Measurements from ENCODE around the gene CD300H. TPM values are rescaled to one million over a fixed set of nuclear protein-coding genes. Genes with fewer than 3 reads are reported as not detected.

Gene CD300H
- total RNA-seq (2014; rRNA removed; shearing (Covaris generic)) = not detected in 2 replicates

DNA sequence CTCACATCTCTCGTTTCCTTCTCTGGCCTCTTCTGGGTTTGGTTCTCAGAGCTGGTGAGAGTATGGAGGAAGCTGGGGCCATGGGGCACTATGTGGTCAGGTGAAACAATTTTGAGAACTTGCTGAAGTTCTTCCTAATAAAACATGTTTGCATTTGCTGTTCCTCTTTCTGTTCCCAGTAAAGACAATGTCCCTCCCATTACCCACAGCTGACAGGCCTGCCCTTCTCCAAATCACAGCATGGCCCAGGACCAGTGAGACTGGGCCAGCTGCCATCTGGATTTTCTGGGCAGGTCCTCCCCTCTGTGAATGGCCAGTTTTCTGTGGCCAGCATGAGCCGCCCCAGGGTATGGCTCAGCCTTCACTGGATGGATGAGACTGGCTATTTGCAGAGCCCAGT is at the start of gene CD300H:
TSS of gene CD300H (minus strand) at position 113 of the 400 bp plus-strand sequence.
- DNase-seq (ENCODE audit: low spot score) = peak; percentile 89
- in situ Hi-C loops (cut with HindIII; ENCODE audit: low sequenced_read_pairs) = no loop called here

DNA sequence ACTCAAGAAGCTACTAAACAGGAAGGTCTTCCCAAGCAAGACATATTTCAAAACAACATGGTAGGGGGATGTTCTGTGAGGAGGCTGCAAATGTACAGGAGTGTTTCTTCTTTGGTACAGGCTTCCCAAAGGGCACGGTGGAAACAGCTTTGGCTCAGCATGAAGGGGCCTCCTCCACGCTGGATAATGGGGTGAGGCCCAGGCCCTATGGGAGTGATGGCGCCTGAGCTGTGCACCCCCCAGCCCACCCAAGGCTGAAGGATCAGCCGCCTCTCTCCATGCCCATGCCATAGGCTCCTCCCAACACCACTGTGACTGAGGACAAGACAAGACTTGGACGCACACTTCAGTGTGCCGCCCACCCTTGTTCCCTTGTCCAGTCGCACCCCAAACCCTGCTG is 49.4 kb upstream of the CD300H start:
- in situ Hi-C loops (cut with HindIII; ENCODE audit: low sequenced_read_pairs) = no loop called here
- DNase-seq (ENCODE audit: low spot score) = no peak

DNA sequence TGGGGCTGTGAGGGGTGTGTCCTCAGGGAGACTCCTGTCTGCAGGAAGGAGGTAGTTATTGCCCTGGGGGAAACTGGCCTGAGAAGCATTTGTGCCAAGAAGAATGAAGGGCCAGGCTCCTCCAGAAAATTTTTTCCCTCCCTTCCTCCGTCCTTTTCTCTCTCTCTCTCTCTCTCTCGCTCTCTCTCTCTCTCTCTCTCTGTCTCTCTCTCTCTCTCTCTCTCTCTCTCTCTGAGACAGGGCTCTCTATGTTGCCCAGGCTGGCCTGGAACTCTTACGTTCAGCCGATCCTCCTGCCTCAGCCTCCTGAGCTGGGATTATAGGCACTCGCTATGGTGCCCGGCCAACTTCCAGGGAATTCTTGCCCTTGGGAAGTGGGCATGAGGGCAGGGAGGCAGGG is 44.7 kb upstream of the CD300H start:
- in situ Hi-C loops (cut with HindIII; ENCODE audit: low sequenced_read_pairs) = no loop called here

DNA sequence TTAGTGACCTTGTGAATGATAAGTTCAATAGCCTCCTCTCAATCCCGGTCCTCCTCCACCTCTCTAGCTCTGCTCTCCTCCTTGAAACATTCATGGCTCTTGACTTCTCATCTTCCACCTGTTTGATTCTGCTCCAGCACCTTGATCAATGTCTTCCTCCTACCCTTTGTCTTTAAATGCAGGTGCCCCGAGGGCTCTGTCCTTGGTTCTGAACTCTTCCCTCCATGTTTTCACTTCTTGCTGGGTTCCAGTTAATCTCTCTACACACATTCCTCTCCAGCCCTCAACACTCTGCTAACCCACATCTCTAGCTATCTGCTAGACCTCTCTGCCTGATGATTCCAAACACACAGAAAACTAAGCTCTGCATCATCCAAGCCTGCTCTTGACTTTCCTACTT is 42.8 kb upstream of the CD300H start:
- DNase-seq (ENCODE audit: low spot score) = no peak
- in situ Hi-C loops (cut with HindIII; ENCODE audit: low sequenced_read_pairs) = no loop called here

More for the DNA sequence above, 44.7 kb upstream of the CD300H start:
- DNase-seq (ENCODE audit: low spot score) = no peak

DNA sequence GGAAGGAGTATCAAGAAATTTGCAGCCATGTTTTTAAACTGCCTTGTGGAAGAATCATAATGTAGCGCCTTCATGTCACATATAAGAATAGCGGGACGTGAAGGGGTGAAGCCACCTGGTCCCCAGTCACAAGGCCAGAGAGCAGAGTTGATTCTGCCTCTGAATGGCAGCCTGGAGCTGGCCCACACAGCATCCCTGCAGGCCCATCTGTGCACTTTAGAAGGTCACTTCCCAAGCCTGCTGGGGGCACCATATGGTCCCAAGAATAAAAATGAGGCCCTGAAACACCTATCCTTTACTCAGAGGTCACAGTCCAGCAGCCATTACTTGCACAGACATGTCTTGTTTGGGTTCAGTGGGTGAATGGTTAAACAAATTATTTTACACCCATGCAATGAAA is 41.2 kb upstream of the CD300H start:
- in situ Hi-C loops (cut with HindIII; ENCODE audit: low sequenced_read_pairs) = no loop called here

DNA sequence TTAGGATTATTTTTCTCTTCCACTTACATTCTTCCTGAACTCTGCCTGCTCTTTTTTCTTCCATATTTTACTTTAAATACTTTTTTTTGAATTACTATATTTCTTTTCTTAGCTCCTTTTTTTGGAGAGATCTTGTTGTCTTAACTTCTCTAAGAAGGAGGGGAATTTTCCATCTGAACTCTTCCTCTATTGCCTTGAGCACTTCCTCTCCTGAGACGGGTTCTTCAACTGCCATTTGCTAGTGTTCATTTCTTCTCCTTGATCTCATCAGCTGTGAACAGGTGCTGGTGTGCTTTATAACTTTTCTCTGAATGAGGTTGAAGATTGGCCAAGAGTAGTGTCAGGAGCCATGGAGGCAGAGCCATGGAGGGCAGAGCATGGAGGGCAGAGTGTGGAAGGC is 39.9 kb upstream of the CD300H start:
- peak; percentile 8 for DNase-seq (ENCODE audit: low spot score)
- in situ Hi-C loops (cut with HindIII; ENCODE audit: low sequenced_read_pairs) = no loop called here

More for the DNA sequence above, 41.2 kb upstream of the CD300H start:
- DNase-seq (ENCODE audit: low spot score) = peak; percentile 96

DNA sequence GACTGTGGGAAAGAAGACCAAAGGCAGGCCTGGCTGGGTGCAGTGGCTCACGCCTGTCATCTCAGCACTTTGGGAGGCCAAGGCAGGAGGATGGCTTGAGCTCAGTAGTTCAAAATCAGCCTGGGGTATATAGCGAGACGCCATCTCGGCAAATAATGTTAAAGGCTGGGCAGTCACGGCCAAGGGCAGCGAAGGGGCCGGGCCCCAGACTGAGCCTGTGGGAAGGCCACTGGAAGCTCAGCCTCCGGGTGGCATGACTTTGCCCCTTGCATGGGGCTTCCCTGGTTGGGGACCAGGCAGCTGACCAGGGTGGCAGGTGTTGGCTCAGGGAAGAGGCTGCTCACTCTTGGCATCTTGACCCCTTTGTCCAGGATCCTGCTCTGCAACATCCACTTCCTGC is 38.7 kb upstream of the CD300H start:
- DNase-seq (ENCODE audit: low spot score) = peak; percentile 9
- in situ Hi-C loops (cut with HindIII; ENCODE audit: low sequenced_read_pairs) = no loop called here

DNA sequence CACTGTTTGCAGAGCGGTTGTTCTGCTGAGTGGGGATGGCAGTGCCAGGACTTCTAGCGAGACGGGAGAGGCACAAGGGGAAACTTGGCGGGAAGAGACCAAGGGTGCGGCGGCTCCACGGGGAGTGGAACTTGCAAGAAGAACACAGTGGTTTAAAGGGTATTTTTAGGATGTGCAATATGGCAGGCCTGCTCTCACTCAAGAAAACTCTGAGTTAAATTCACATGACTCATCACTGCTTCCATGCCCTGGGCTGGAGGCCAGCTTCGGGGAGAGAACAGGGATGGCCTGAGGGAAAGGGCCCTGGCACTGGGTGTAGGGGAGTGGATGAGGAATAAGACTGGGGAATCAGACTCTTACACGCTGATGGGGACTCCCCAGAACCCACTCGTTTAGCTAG is 38.1 kb upstream of the CD300H start:
- in situ Hi-C loops (cut with HindIII; ENCODE audit: low sequenced_read_pairs) = no loop called here
- peak; percentile 86 for DNase-seq (ENCODE audit: low spot score)

DNA sequence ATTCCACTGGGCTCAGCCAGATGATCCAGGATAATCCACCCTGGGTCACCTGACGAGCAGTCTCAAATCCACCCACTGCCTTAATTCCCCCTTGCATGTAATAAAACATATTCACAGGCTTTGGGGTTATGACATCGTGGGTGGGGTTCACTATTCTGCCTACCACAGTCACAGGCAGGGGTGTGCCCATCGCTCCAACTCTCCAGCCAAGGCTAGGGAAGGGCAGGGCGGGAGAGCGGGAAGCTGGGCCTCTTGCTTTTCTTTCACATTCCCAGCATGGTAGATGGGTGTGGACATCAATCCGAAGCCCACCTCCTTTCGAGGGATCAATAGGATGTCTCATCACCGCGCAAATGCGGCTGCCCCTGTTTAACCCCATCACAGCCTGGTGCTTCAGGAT is 37.5 kb upstream of the CD300H start:
- no peak for DNase-seq (ENCODE audit: low spot score)
- in situ Hi-C loops (cut with HindIII; ENCODE audit: low sequenced_read_pairs) = no loop called here

DNA sequence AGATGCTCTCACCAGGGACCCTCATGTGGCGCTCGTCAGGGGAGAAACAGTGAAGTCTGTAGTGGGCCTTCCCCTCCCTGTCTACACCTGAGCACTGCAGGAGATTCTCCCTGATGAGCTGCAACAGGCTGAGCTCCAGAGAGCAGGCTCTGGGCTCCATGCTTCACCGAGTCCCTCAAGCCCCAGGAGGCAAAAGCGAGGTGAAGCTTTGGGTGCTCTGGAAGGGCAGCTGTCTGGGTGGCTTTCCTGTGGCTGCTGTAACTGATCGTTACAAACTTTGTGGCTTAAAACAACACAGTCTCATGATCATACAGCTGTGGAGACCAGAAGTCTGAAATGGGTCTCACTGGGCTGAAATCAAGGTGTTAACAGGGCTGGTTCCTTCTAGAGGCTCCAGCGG is 36.9 kb upstream of the CD300H start:
- in situ Hi-C loops (cut with HindIII; ENCODE audit: low sequenced_read_pairs) = no loop called here
- no peak for DNase-seq (ENCODE audit: low spot score)

DNA sequence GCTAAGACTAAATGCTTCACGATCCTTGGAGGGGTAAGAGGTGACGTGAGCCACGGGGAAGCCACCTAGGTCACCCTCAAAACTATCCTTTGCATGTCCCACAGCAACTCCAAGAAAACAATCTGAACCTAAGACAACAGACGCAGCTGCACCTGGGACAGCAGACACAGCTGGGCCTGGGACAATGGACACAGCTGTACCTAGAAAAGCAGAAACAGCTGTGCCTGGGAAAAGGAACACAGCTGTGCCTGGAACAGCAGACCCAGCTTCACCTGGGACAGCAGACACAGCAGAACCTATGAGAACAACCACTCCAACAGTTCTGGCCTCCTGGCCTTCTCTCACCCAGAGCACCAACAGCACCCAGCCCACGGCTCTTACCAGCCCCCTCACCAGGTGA is 36.4 kb upstream of the CD300H start:
- in situ Hi-C loops (cut with HindIII; ENCODE audit: low sequenced_read_pairs) = no loop called here
- no peak for DNase-seq (ENCODE audit: low spot score)

DNA sequence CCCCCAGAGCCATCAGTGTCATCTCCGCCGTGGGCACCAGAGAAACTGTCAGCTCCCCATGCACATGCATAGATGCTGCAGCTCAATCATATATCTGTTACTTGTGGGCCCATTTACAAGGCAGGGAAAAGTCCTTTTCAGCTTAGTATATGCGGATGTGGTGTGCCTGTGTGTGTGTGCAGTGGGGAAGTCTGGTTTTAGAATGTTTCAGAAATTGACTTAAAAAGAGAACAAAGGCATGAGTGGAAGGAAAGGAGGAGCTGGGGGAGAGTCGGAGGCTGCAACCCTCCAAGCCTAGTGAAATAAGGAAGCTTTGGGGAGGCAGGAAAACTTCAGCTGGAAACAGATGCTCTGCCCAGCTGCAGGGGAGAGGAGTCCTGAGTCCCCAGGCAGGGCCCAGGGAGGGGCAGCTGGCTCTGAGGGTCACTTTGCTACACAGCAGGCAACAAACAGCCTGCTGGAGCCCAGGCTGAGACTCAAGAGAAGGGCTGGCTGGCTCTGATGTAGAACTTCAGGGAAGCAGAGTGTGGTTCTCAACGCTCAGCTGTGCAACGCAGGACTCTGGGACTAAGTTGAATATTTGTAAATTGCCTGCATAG is 35.8 kb upstream of the CD300H start:
- peak; percentile 22 for DNase-seq (ENCODE audit: low spot score)
- in situ Hi-C loops (cut with HindIII; ENCODE audit: low sequenced_read_pairs) = no loop called here

DNA sequence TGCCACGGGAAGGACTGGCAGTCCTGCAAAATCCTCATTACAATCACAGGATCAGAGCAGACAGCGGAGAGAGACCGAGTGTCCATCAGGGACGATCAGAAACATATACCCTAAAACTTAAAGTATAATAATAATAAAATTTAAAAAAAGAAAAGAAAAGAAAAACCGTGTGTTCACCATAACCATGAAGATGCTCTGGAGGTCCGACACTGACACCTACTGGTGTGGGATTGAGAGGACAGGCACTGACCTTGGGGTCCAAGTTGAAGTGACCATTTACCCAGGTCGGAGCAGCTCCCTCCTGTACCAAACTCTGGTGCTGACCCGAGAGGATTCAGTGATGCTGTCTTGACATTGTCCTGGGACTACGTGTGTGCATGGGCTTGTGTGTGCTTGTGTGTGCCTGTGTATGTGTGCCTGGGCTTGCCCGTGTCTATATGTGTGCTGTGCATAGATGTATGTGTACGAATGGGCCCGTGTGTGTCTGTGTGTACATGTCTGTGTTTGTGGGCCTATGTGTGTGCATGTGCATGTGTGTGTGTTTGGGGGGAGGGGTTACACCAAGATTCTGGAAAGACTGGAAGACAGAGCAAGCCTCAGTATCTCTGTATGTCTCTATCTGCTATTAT is 34.7 kb upstream of the CD300H start:
- in situ Hi-C loops (cut with HindIII; ENCODE audit: low sequenced_read_pairs) = no loop called here
- DNase-seq (ENCODE audit: low spot score) = peak; percentile 71

DNA sequence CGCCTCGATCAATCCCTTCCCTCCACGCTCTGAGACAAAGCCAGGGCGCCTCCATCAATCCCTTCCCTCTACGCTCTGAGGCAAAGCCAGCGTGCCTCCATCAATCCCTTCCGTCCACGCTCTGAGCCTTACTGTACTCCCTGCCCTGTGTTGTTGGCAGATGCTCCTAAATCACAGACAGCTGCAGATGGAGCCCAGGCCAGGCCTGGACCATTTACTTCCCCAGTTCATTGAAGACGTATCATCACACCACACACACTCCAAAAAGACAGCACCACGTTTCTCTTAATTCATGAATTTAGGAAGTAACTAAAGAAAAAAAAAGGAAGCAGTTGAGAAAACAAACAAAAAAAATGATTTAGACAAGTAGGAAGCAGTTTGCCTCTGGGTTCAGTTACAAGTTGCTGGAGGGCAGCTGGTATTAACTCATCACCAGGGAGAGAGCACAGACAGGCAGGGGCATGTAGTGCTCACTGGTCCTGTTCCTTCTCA is 32.2 kb upstream of the CD300H start:
- DNase-seq (ENCODE audit: low spot score) = peak; percentile 10
- in situ Hi-C loops (cut with HindIII; ENCODE audit: low sequenced_read_pairs) = no loop called here

DNA sequence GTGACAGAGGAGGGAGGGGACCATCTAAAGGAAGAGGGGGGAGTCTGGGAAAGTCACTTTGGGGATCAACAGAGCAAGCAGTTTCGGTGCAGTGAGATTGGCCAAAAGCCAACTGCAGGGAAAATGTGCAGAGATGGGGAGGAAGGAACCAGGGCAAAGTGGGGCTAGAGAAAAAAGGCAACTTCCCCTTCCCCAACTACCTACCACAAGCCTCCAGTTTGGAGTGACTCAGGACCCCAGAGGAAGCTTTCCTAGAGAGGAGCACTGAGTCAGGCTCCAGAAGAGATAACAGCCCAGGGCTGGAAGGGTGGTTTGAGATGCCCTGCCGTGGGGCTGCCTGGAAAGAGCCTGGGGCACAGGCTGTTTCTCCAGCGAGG is 31.7 kb upstream of the CD300H start:
- in situ Hi-C loops (cut with HindIII; ENCODE audit: low sequenced_read_pairs) = no loop called here
- DNase-seq (ENCODE audit: low spot score) = peak; percentile 13

DNA sequence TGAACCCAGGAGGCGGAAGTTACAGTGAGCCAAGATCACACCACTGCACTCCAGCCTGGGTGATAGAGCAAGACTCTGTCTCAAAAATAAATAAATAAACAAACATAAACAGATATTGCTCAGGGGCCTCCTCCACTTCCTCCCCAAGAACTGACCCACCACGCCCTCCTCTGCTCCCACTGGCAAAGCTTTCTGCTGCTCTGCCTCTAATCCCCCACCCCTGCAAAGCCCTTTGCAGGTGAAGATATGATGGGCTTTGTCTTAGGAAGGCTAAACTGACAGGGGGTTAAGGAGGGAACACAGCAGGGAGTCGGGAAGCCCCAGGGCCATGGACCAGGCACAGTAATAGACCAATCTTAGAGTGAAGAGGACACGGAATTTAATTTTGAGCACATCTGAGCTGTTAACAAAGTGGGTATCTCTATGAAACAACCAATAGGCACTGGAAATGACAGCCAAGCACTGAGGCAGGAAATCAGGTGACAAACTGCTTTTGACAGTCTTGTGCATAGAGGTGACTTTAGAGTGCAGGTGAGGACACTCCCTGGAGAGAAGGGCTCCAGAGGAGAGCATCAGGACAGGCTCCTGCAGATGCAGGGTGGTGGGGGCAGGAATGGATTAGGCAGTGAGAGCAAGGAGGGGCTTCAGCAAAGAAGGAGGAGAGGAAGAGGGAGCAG is 31.2 kb upstream of the CD300H start:
- no peak for DNase-seq (ENCODE audit: low spot score)
- in situ Hi-C loops (cut with HindIII; ENCODE audit: low sequenced_read_pairs) = no loop called here

DNA sequence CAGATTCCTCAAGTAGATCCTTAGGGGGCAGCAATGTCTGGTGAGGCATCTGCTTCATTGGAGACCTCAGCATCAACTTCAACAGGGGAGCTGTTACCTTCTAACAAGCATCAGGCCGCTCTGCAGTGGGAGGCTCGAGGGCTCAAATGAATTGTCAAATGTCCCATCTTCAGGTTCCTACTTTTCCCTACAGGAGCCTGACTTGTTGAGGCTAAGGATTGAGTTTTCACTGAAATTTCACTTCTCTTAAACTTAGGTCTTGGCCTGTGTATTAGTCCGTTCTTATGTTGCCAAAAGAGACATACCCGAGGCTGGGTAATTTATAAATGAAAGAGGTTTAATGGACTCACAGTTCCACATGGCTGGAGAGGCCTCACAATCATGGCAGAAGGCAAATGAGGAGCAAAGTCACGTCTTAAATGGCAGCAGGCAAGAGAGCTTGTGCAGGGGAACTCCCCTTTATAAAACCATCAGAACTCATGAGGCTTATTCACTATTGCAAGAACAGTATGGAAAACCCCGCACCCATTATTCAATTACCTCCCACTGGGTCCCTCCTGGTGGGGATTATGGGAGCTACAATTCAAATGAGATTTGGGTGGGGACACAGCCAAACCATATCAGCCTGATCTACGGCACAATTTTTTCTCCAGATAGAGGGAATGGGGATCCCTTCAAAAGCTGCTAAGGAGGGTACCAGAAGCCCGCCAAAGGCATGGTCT is 29.9 kb upstream of the CD300H start:
- DNase-seq (ENCODE audit: low spot score) = no peak
- in situ Hi-C loops (cut with HindIII; ENCODE audit: low sequenced_read_pairs) = no loop called here

DNA sequence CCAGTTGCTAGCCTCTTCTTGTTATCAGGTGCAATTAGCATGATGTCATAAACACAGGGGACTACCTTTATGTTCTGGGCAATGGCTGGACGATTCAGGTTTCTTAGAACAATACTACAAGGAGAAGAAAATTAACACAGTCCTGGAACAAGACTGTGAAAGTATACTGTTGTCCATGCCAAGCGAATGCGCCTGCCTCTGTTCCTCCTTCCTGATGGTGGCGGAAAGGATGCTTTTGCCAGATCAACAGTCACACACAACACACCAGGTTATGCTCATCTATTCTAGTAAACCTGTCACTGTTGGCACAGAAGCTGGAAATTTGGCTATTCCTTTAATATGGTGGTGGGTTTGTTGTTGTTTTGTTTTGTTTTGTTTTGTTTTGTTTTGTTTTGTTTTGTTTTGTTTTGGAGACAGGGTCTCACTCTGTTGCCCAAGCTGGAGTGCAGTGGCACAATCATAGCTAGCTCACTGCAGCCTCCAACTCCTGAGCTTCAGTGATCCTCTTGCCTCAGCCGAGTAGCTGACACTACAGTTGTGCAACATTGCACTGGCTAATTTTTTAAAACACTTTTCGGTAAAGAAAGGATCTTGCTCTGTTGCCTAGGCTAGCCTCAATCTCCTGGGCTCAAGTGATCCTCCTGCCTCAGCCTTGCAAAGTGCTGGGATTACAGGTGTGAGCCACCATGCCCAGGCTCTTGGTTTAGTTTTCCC is 27.9 kb upstream of the CD300H start:
- in situ Hi-C loops (cut with HindIII; ENCODE audit: low sequenced_read_pairs) = no loop called here
- no peak for DNase-seq (ENCODE audit: low spot score)

Data from G401 (cell line).